ENCODE measurements around the gene CTNNAL1. TPM values are rescaled to one million over a fixed set of nuclear protein-coding genes. Genes with fewer than 3 reads are reported as not detected.

The CTNNAL1 gene
- total RNA-seq, 4 donors from 2014 or later: 106 to 231 (median 156) TPM

DNA sequence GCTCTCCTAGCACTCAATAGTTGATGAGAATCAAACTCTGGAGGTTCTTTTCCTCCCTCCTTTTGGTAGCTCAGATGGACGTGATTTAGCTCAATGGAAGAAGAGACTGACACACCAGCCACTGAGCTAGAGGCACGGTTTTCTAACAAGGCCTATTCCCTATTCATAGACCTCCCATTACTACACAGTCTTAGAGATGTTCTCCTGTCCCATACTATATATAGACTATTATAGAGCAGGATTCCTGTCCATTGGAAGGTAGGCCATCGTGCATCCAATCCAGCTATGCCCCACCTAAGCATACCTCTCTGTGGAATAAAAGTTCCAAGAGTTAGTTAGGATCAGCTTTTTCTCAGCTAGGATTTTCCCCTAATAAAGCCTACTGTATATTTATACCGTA, 30.3 kb upstream of the CTNNAL1 start:
- 98 to 99% methylated on average over 4 of the region's 4 CpGs for WGBS, 2 donors
- Histone ChIP-seq H3K9me3 (no peaks in the 10 kb centered on the region), H3K36me3 (peaks cover 31% of the 10 kb centered on the region in 2 donors), H3K27ac (no peak overlapping the region), H3K4me1 (no peaks in the 10 kb centered on the region), H3K4me3 (replicated peaks in 1 of 3) (no peak overlapping the region), H3K27me3 (no peaks in the 10 kb centered on the region)
- DNase-seq: no peak
- intact Hi-C loops (cut with DNase I): no loop called here
- no peak for TF ChIP-seq POLR2A (IDR thresholded peaks at IDR 0.05)
- TF ChIP-seq, protein P1, sequence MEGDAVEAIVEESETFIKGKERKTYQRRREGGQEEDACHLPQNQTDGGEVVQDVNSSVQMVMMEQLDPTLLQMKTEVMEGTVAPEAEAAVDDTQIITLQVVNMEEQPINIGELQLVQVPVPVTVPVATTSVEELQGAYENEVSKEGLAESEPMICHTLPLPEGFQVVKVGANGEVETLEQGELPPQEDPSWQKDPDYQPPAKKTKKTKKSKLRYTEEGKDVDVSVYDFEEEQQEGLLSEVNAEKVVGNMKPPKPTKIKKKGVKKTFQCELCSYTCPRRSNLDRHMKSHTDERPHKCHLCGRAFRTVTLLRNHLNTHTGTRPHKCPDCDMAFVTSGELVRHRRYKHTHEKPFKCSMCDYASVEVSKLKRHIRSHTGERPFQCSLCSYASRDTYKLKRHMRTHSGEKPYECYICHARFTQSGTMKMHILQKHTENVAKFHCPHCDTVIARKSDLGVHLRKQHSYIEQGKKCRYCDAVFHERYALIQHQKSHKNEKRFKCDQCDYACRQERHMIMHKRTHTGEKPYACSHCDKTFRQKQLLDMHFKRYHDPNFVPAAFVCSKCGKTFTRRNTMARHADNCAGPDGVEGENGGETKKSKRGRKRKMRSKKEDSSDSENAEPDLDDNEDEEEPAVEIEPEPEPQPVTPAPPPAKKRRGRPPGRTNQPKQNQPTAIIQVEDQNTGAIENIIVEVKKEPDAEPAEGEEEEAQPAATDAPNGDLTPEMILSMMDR (IDR thresholded peaks at IDR 0.05): no peak

DNA sequence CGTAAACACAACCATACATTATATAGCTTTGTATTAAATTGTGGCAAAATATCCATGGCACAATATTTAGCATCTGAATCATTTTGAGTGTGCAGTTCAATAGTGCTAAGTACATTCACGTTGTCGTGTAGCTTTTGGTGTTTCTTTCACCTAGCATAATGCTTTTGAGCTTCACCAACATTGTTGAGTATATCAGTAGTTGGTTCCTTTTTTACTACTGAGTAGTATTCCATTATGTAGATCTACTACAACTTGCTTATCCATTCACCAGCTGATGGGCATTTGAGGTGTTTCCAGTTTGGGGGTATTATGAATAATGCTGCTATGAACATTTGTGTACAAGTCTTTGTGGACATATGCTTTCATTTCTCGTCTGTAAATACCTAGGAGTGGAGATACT, 27.3 kb upstream of the CTNNAL1 start:
- intact Hi-C loops (cut with DNase I): no loop called here
- no peak overlapping the region for H3K27ac ChIP-seq
- no peaks in the 10 kb centered on the region for H3K27me3 ChIP-seq
- no peak overlapping the region for H3K4me3 ChIP-seq (replicated peaks in 1 of 3)
- no peak for TF ChIP-seq POLR2A (IDR thresholded peaks at IDR 0.05)
- TF ChIP-seq, protein P1 (IDR thresholded peaks at IDR 0.05): no peak
- H3K9me3 ChIP-seq: no peaks in the 10 kb centered on the region
- H3K36me3 ChIP-seq: peaks cover 5 to 16% of the 10 kb centered on the region in 2 donors
- 98 to 99% methylated on average over 4 of the region's 4 CpGs for WGBS, 2 donors
- DNase-seq: no peak
- H3K4me1 ChIP-seq: peaks cover 12 to 19% of the 10 kb centered on the region in 2 donors

DNA sequence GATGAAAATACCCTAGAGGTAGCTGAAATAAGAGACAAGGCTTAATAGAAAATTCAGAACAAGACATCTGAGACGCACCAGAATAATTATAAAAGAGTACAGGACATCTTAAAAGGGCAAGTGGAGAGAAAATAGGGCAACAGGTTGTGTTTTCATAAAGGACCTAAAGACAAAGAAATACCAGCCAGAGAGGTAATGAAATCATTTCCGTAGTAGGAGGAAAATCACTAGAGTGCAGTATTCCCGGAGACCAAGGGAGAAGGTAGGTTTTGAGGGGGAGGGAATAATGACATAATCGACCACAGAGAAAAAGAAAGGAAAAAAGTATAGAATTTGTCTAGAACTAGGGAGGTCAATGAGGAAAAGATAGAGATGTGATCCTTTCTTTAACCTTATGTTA, 26.2 kb upstream of the CTNNAL1 start:
- Histone ChIP-seq H3K4me1 (peaks cover 12 to 24% of the 10 kb centered on the region in 2 donors), H3K36me3 (peaks cover 3 to 8% of the 10 kb centered on the region in 2 donors), H3K9me3 (no peaks in the 10 kb centered on the region), H3K27ac (peak overlapping the region in 1 of 3 donors; percentile 14), H3K4me3 (replicated peaks in 1 of 3) (no peak overlapping the region), H3K27me3 (no peaks in the 10 kb centered on the region)
- intact Hi-C loops (cut with DNase I): no loop called here
- WGBS, 2 donors: 89 to 91% methylated on average over 4 of the region's 4 CpGs
- no peak for DNase-seq
- TF ChIP-seq, protein P1 (IDR thresholded peaks at IDR 0.05): no peak
- no peak for TF ChIP-seq POLR2A (IDR thresholded peaks at IDR 0.05)

DNA sequence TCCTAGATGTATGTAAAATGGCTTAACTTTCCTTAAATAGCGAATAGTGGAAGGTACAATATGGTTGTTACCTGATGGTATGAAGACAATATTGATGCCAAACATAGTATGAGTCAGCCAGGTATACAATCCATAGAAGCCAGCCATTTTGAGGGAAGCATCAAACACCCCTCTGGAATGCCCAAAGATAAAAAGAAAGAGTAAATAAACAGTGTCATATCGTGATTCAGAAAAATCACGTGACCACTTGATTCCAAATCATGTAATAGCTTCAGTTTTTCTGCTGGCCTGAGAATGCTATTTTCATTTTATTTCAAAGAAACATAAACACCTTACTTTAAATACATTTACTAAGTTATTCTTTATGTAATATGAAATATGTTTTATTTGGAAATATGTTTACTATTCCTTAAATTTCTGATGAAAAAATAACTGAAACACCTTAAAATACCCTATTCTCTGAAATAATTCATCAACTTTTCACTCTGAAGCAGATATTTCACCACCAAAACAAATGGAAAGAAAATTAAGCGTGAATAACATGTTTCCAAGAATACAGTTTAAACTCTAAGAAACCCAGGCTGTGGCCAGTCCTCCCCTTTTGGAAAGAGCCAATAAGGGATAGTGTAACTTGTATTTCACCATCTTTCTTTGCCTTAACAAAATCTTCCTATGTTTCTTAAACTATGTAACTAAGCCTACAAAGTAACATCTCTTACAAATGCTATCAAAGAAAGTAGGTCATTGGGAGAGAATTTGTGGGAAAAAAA, 24.8 kb upstream of the CTNNAL1 start:
- 93 to 95% methylated on average over 4 of the region's 4 CpGs for WGBS, 2 donors

More for the DNA sequence above, 24.8 kb upstream of the CTNNAL1 start:
- H3K36me3 ChIP-seq: peaks cover 10 to 11% of the 10 kb centered on the region in 2 donors
- H3K9me3 ChIP-seq: no peaks in the 10 kb centered on the region
- H3K27me3 ChIP-seq: no peaks in the 10 kb centered on the region
- DNase-seq: no peak
- H3K27ac ChIP-seq: peak overlapping the region in 2 of 3 donors; percentile 68 to 71
- intact Hi-C loops (cut with DNase I): no loop called here
- TF ChIP-seq, protein P1 (IDR thresholded peaks at IDR 0.05): no peak
- no peak for TF ChIP-seq POLR2A (IDR thresholded peaks at IDR 0.05)
- H3K4me3 ChIP-seq (replicated peaks in 1 of 3): no peak overlapping the region
- H3K4me1 ChIP-seq: peaks cover 12 to 31% of the 10 kb centered on the region in 2 donors

Measured in thyroid gland (tissue), 4 donors.